PC-3 (cell line): ENCODE data around the gene PCSK5.

Source experiments
- CTCF ChIP-seq: fragments of 300-600 bp; sonication (generic); conservative IDR thresholded peaks from 2 replicates; pipeline ENCODE4 v1.5.1; 2017; ENCODE audit warnings: antibody characterized with exemption, low read depth, mild to moderate bottlenecking, low read length
- EZH2 ChIP-seq: fragments of 300-600 bp; sonication (generic); IDR thresholded peaks from one replicate; pipeline ENCODE4 v1.6.1; 2017; ENCODE audit warnings: antibody characterized with exemption, mild to moderate bottlenecking, low read length; ENCODE audit not compliant: unreplicated experiment
- EZH2phosphoT487 ChIP-seq: fragments of 300-600 bp; sonication (generic); IDR thresholded peaks from 2 replicates; pipeline ENCODE4 v1.6.1; 2018; ENCODE audit warnings: mild to moderate bottlenecking, antibody characterized with exemption, low read length, borderline replicate concordance

- TF ChIP-seq CTCF, result no peak
- TF ChIP-seq EZH2, result no peak
- TF ChIP-seq EZH2phosphoT487, result no peak
Measured at GRCh38 chr9:75880618-75881017, 9.9 kb upstream of the PCSK5 start.
